Measurements from ENCODE around the gene PRDM7.

PRDM7 gene

DNA sequence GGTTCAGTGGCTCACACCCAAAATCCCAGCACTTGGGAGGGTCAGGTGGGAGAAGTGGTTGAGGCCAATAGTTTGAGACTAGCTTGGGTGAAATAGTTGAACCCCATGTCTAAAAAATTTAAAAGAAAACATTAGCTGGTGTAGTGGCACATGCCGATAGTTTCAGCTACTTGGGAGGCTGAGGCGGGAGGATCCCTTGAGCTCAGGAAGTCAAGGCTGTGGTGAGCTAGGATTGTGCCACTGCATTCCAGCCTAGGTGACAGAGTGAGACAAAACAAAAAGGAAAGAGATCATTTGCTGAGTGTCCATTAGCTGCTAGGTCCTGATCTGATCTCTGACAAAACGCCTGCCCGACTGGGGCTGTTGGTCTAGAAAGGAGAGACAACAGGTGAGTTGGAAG lies 43.7 kb downstream of the PRDM7 start:
- no peak for DNase-seq

DNA sequence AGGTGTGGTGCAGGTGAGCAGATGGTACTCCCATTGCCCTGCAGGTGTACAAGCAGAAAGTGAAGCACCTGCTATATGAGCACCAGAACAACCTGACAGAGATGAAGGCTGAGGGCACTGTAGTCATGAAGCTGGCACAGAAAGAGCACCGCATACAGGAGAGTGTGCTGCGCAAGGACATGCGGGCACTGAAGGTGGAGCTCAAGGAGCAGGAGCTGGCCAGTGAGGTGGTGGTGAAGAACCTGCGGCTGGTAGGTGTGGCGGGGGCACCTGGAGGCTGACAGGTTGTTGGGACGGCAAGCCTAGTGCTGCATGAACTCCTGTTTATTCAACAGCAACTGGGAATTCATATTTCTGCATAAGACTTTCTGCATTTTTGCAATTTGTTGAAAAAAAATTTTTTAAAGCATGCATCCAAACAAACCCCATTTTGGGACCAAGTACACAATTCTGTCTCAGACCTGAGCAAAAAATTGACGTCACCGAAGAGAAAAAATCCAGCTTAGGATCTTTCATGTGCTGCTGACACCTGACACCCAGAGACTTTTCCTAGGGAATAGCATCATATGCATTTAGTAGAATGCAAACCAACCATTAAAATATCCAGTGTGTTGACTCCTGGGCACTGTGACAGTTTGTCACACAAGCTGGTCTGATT lies 44.3 kb downstream of the PRDM7 start:
- DNase-seq: no peak

DNA sequence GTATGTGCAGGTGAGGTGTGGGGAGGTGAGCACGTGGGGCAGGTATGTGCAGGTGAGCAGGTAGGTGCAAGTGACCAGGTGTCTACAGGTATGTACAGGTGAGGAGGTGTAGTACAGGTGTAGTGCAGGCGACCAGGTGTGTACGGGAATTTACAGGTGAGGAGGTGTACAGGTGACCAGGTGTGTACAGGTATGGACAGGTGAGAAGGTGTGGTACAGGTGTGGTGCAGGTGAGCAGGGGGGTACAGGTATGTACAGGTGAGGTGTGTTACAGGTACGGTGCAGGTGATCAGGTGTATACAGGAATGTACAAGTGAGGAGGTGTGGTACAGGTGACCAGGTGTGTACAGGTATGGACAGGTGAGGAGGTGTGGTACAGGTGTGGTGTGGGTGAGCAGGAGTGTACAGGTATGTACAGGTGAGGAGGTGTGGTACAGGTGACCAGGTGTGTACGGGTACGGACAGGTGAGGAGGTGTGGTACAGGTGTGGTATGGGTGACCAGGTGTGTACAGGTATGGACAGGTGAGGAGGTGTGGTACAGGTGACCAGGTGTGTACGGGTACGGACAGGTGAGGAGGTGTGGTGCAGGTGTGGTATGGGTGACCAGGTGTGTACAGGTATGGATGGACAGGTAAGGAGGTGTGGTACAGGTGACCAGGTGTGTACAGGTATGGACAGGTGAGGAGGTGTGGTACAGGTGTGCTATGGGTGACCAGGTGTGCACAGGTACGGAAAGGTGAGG lies 45.0 kb downstream of the PRDM7 start:
- no peak for DNase-seq

DNA sequence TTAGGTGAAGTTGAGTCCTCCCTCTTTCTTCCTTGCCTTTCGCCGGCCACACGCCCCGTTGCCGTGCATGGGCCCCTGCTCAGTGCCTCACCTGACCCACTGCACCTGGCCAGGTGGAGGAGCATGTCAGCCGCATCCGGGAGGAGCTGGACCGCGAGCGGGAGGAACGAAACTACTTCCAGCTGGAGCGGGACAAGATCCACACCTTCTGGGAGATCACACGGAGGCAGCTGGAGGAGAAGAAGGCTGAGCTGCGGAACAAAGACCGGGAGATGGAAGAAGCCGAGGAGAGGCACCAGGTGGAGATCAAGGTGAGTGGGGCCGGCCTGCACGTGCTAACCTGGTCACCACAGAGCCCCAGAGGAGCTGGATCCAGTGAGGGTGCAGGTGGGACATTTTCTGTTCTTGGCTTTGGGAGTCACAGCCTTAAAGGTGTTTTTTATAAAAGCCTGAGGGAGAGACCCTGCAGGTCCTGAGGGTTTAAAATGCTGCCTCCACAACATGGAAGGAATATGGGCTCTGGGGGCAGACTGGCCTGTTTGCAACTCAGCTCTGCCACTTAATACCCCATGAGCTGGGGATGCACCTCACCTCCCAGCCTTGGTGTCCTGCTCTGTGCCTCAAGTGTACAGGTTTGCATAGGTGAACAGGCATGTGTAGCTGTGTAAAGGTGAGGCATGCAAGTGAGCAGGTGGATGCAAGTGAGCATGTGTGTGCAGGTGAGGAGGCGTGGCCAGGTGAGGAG lies 45.8 kb downstream of the PRDM7 start:
- DNase-seq: no peak

DNA sequence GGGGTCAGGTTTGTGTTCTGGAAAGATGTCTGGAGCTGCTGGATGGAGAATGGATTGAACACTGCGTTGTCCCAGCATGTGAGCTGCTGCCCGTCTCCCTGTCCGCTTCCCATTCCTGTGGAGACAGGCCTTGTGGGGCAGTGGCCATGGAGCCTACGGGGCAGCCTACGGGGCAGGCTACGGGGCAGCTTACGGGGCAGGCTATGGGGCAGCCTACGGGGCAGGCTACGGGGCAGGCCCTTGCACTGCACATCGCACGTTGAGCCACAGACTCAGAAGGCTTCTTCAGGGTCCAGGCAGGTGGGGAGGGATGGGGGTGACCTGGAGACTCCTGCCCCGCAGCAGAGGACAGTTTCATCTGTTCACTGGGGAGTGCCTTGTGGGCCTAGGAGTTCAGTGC lies 48.1 kb downstream of the PRDM7 start:
- no peak for DNase-seq

DNA sequence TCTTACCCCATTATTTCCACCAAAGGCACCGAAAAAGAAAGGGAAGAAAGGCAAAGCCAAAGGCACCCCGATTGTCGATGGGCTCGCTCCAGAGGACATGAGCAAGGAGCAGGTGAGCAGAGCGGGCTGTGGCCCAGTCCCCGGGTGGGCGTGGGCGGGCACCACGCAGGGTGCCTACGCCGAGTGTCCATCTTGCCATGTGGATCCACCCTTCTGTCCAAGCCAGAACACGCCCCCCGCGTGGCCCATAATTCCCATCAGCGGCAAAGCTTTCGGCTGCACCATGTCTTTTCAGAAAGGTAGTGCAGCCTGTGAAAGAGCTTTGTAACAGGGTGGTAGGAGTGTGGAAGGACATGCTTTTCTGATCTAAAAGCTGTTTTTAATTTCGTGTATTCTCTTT lies 49.5 kb downstream of the PRDM7 start:
- no peak for DNase-seq

DNA sequence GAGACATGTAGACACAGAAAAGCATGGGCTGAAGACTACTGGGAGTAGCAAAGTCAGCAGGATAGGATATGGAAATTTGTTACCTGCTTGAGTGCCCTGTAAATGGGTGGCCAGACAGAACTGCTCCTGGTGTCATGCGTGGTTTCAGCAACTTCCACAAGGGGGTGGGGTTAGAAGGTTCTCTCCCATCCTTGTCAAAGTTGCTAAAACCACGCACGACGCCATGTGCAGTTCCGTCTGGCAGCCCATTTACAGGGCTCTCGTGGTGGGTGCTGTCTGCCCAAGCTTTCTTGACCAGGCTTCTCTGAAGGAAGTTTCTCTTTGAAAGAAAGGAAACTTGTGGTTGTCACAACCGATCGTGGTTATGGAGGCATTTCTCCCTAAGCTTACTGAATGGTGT lies 51.0 kb downstream of the PRDM7 start:
- DNase-seq: no peak

DNA sequence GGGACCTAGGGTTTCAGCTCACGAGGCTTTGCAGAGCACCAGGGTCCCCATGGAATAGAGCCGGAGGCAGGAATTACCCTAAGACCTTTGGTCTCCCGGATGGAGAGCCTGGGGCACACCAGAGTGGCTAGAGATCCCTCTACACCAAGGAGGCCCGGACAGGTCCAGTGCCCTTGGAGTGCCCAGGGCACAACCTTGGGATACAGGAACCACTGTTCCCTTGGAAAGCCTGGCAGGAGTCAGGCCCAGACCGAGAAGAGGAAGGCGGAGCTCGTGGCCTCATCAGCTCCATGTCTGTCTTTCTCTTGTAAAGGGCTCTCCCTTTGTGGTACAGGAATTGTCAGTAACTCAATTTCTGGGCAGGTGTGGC lies 54.1 kb downstream of the PRDM7 start:
- DNase-seq: no peak

DNA sequence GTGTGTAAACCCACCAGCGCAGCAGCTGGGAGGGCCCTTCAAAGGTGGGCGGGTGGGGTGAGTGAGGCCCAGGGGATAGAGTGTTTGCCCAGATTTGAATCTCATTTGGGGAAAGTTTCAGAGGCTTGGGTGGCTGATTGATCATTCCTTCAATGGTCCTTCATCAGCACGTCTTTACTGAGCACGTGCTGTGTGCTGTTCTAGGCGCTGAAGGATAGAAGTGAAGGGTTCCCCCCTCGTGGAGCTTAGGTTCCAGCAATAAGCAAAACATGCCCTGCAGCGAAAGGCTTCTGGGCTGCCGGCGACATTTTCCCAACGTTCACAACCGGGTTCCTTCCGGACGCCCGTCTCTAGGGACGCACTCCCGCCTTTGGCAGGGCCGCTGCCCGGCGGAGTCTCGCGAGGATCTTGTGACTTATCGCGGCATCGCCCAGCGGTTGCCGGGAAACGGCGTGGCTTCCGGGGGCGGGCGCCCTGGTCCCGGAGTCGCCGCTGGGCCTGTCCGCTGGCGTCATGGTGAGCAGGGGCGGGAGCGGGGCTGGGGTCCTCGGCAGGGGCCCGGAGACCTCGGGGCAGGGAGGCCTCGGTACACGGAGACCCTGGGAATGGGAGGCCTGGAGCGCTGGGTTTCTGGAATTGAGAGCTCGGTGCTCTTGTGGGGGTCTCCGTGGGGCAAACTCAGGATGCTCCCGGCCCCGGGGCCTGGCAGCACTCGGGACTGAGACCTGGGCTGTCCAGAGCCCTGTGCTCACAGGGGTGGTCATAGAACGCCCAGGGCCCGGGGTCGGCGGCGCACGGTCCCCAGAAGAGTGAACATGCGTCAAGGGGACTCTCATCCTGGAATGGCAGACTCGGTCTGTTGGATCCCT lies 54.7 kb downstream of the PRDM7 start:
- peak; percentile 60 to 67 (median 64) for DNase-seq

DNA sequence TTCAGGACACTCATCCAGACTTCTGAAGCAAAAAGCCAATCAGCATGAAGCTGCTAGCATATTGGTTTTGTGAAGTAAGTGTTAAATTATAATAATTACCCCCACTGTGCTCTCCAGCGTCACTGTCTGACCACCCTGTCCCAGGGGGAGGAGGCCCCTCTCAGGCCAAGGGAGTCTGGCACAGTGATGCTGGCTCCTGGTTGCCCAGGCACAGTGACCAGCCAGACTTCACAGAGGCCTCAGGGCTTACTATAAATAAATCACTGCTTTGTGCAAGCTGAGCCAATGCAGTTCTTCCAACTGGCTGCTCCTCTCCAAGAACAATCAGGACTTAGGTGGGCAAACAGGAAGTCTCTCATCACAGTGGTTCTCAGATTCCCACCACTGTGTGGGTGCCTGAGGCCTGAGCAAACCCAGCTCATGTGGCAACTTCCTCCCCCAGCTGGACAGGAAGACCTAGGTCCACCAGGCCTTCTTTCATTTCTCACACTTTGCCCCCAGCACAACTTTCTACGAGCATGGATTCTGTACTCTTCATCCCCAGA lies 56.2 kb downstream of the PRDM7 start:
- DNase-seq: no peak

DNA sequence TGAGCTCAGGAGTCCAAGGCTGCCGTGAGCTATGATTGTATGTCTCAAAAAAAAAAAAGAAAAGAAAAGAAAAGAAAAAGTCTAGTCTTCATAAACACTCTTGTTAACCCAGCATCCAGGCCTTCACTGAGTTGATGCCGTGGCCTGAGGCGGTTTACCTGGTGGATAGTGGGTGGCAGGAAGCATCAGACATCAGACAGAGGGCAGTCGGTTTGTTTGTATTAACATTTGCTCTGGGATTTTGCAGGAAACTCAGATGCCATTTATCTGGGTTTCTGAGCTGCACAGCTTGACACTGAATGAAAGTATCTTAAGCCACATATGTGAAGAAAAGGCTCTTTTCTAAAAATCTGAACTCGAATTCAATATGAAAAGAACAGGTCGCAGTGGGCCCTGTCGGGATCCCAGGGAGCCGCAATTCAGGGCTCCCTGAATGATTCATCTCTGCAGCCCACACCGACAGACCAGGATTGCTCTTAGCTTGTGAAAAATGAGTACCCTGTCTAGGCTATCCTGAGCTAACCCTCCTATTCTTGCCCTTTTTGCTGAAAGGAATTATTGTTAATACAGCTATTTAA lies 56.8 kb downstream of the PRDM7 start:
- DNase-seq: no peak

DNA sequence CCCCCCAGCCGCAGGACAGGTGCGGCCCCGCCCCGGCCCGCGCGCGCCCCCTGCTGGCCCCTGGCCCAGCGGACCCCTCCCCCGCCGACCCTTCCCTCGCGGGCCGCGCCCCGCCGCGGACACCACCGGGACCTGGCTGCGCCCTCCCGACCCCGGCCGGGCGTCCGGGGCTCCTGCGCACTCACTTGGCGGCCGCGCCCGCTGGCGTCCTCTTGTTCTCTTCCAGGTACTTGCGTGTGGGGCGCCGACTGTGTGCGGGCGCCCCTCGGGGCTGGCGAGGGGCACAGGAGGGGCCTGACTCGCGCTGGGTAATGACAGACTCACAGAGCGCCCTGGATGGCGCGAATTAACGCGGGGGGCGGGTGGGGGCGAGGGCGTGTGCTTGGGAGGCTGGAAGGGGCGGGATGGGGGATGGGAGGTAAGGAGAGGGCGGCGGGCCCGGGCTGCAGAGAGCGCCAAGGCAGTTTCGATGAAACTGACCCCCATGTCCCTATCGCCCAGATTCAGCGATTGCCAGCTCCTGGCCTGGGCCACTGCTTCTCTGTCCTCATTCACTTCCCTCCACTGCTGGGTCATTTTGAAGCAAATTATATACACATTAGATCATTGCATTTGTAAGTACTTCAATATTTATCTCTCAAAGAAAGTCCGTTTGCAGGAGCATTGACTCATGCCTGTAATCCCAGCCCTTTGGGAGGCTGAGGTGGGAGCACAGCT lies 57.4 kb downstream of the PRDM7 start:
- DNase-seq: peak in 3 of 4 experiments; percentile 10 to 41 (median 33)

DNA sequence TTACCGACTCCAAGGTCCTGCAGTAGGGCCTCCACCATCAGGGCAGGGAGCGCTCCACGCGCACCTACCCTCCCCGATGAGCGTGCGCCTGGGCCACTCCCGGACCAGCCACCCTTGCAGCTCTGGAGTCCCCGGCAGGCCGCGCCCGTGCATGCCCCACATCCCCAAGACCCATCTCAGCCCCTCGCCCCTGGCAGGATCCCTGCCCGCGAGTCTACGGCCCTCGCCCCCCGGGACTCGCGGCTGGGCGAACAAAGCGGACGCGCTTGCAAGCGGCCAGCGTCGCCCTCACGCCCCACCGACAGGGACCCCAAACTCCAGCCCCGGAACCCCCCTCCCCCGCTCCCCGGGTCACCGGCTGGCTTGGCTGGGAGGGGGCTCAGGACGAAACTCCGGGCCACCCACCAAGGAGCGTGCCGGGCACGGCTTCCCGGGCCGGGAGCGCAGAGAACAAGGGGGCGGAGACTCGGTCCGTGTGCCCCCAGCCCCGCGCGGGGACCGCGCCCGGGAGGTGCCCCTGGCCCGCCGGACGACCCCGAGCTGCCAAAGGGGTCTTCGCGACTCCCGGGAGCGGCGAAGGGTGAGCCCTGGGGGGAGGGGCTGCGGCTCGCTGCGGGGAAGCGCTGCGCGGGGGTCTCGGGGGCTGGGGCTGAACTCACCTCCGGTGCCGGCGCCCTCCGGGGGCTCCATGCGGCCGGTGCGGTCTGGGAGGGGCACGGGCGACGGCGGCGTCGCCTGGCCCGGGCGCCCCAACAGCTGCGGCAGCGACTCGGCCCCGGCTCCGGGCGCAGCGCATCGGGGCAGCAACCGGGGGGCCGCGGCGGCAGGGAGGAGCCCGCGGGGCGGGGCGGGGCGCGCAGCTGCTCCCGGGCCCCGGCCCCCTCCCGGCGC lies 58.2 kb downstream of the PRDM7 start, which contains the start of gene DBNDD1:
Gene DBNDD1 (minus strand): TSS at position 805 of the 891 bp plus-strand sequence. CDS start 115 bp downstream, at position 690.
- DNase-seq: no peak

DNA sequence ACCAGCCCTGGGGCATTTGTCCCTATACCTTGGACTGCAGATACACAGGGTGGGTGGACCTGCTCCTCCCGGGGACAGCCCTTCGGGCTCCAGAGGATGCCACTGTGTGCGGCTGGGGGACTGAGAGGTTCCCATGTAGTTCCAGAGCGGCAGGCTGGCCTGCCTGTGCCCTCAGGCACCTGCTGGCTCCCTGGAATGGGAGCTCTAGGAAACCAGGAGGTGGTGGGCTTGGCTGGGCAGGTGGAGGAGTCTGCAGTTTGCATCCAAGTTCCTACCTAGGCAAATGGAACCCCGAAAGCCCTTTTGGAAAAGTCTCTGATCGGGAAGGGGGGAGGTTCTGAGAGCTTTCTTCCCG lies 58.9 kb downstream of the PRDM7 start:
- DNase-seq: no peak

DNA sequence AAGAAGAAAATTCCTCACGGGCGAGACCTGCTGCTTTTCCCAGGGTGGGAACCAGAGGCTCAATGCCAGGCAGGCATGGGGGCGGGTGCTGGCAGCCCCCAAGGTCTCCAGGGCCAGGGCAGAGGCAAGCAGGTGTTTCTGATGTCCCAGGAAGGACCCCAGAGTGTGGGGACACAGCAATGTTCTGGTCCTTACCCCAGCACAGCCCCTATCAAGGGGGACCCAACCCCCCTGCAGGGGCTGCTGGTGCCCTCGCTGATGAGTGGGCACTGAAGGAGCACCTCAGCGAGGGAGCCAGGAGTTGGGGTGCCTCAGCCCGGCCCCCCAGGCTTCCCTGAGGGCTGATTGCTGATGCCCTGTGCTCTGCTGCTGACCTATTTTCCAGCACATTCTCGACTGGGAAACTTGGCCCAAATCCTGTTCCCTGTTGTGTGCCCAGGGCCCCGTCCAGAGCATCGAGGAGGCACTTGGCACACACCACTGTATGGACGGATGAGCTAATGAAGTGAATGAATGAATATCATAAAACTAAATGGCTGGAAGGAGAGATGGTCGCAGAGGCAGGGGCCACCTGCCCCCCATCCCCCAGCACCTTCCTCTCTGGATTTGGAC lies 60.7 kb downstream of the PRDM7 start:
- DNase-seq: no peak

DNA sequence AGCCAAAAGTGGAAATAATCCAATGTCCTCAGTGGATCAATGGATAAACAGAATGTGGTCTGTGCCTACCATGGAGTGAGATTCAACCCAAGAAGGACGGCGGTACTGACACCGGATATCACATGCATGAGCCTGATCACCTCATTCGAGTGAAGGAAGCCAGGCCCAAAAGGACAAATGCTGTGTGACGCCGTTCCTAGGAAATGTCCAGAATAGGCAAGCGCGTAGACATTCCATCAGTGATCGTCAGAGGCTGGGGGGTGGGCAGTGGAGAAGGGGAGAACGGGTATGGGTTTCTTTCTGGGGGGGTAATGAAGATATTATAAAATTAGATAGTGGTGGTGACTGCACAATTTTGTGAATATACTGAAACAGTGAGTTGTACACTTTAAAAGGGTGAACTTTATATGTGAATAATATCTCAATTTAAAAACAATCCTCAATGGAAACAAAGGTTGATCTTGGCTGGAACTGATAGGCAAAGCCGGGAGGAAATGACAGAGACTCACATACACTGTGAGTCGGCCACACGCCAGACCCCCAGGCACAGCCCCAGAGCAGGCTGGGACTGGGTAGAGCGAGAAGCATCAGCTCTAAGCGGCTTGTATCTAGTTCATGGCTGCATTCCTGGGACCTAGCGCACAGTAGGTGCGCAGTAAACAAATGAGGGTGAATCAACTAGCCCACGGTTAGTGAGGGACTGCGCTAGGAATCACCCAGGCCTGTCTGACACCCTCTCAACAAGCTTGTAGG lies 61.4 kb downstream of the PRDM7 start:
- DNase-seq: no peak

DNA sequence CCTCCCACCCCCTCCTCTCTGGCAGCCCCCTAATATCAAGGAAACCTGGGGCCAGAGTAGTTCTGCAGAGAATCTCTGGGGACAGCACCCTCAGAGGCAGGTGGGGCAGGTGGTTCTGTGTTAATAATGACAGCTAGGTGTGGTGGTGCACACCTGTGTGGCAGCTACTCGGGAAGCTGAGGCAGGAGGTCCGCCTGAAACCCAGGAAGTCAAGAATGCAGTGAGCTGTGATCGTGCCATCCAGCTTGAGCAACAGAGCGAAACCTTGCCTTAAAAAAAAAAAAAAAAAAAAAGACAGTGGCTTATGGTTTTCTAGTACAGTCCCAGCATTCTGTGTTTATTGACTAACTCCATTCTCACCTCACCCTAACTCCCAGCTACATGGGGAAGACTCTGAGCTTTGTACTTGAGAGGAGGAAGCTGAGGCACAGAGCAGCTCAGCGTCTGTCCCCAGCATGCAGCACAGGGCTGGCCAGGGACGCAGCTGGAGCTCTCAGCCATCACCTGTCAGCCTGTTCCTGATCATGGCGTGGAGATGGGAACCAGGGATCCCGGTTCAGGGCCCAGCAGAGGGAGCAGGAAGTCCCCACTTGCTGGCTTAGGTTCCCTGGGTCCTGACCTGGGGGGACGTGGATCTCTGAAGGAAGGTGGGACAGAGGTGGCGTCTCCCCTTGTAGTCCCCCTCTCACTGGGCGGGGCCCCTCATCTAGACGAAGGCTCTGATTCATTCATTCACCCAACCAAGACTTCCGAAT lies 64.0 kb downstream of the PRDM7 start:
- no peak for DNase-seq

DNA sequence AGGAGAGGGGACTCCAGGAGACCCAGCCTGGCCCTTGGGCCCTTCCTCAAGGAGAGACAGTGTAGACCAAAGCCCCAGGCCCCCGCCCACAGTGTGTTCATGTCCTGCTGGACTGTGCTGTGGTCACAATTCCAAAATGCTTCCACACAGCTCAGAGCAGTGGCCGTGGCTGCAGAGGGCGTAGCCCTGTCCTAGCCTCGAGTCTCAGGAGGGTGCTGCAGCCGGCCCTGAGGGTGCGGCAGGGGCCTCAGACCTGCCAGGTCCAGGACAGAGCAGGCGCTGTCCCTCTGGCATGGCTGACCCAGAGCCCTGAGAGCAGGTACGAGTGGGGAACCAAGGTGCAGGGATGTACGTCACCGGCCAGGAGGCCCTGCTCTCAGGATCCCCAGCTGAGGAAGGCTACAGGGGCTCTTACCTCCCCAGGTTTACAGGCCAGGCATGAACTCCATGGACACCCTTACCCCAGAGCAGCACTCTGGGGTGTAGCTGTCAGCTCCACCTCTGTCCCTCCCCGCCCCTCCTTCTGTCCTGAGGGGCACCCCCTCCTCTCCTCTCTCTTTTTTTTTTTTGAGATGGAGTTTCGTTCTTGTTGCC lies 65.1 kb downstream of the PRDM7 start:
- no peak for DNase-seq

All from activated CD4-positive, CD25-positive, alpha-beta regulatory T cell (primary cell).